CD14-positive monocyte (primary cell): ENCODE results near the gene TPK1. TPM values are rescaled to one million over a fixed set of nuclear protein-coding genes. Genes with fewer than 3 reads are reported as not detected.

Experiments used
- DNase-seq, 3 donors: peaks; one replicate each; pipeline ENCODE4 v3.0.0-alpha.2; 2011 to 2022
- H2AFZ ChIP-seq: 2 replicates; pipeline ENCODE4 v1.6.0; 2012; ENCODE audit warnings: mild to moderate bottlenecking, low read depth, low read length, inconsistent platforms; ENCODE audit not compliant: insufficient read depth, poor library complexity, severe bottlenecking
- H3K27ac ChIP-seq, 2 donors: 1 replicate in 1 of 2; 2 replicates in 1 of 2; pipeline ENCODE4 v1.5.1; 2012 to 2013; ENCODE audit warnings: low read length in 2 of 2, control low read depth in 1 of 2, inconsistent platforms in 1 of 2, low read depth in 1 of 2, mild to moderate bottlenecking in 1 of 2
- H3K27me3 ChIP-seq, 2 donors: one replicate each; pipeline versions ENCODE4 v1.6.0 to v1.6.1; 2011 to 2013; ENCODE audit warnings: low read length in 2 of 2; ENCODE audit not compliant: control insufficient read depth in 2 of 2, insufficient read depth in 2 of 2
- H3K36me3 ChIP-seq, 2 donors: replicated peaks in 1 of 2; 1 replicate in 1 of 2; 2 replicates in 1 of 2; pipeline versions ENCODE4 v1.5.1 to v1.6.1; 2012 to 2013; ENCODE audit warnings: low read length in 2 of 2, control low read depth in 1 of 2, inconsistent platforms in 1 of 2, mild to moderate bottlenecking in 1 of 2; ENCODE audit not compliant: insufficient read depth in 2 of 2, control insufficient read depth in 1 of 2
- H3K4me1 ChIP-seq, 2 donors: 1 replicate in 1 of 2; 2 replicates in 1 of 2; pipeline versions ENCODE4 v1.5.1 to v1.6.1; 2012 to 2013; ENCODE audit warnings: low read length in 2 of 2, control low read depth in 1 of 2, inconsistent platforms in 1 of 2, mild to moderate bottlenecking in 1 of 2, moderate library complexity in 1 of 2; ENCODE audit not compliant: insufficient read depth in 2 of 2, control insufficient read depth in 1 of 2
- H3K4me2 ChIP-seq: replicated peaks from 2 replicates; pipeline ENCODE3; 2012; ENCODE audit warnings: low read length, moderate library complexity, mild to moderate bottlenecking; ENCODE audit not compliant: poor library complexity, severe bottlenecking; ENCODE audit errors: extremely low read depth
- H3K4me3 ChIP-seq, 3 experiments: fragments of 200-600 bp in 1 of 3; sonication (generic) in 1 of 3; replicated peaks in 1 of 3; 1 replicate in 2 of 3; 2 replicates in 1 of 3; pipeline ENCODE4 v1.5.1; 2011 to 2013; ENCODE audit warnings: low read length in 3 of 3, mild to moderate bottlenecking in 3 of 3, control low read depth in 2 of 3, low read depth in 2 of 3, inconsistent platforms in 1 of 3, moderate library complexity in 1 of 3
- H3K79me2 ChIP-seq: 2 replicates; pipeline ENCODE4 v1.6.0; 2012; ENCODE audit warnings: mild to moderate bottlenecking, control low read depth, inconsistent platforms, low read length, moderate library complexity; ENCODE audit not compliant: insufficient read depth
- H3K9ac ChIP-seq: 2 replicates; pipeline ENCODE4 v1.6.0; 2017; ENCODE audit warnings: low read length, mild to moderate bottlenecking; ENCODE audit not compliant: insufficient read depth, poor library complexity, severe bottlenecking
- H3K9me3 ChIP-seq, 2 donors: replicated peaks in 1 of 2; 1 replicate in 1 of 2; 2 replicates in 1 of 2; pipeline versions ENCODE4 v1.5.1 to v1.6.1; 2012 to 2013; ENCODE audit warnings: low read length in 2 of 2, control low read depth in 1 of 2; ENCODE audit not compliant: control insufficient read depth in 1 of 2, insufficient read depth in 1 of 2
- H4K20me1 ChIP-seq: 2 replicates; pipeline ENCODE4 v1.6.0; 2012; ENCODE audit warnings: mild to moderate bottlenecking, low read length, control low read depth, moderate library complexity; ENCODE audit not compliant: insufficient read depth
- H3K27ac Mint-ChIP-seq, 7 donors: one replicate each; pipeline ENCODE4 v1.8.0; 2020; ENCODE audit warnings: mild to moderate bottlenecking in 7 of 7, mixed read lengths in 7 of 7, moderate library complexity in 6 of 7, inconsistent platforms in 2 of 7
- H3K27me3 Mint-ChIP-seq, 3 donors: one replicate each; pipeline ENCODE4 v1.8.0; 2021 to 2022; ENCODE audit warnings: low read depth in 3 of 3, mild to moderate bottlenecking in 3 of 3, mixed read lengths in 3 of 3, moderate library complexity in 3 of 3, inconsistent platforms in 1 of 3
- H3K36me3 Mint-ChIP-seq, 2 donors: one replicate each; pipeline ENCODE4 v1.8.0; 2020; ENCODE audit warnings: mixed read lengths in 2 of 2, inconsistent platforms in 1 of 2, mild to moderate bottlenecking in 1 of 2
- H3K4me1 Mint-ChIP-seq: one replicate; pipeline ENCODE4 v1.8.0; 2020; ENCODE audit warnings: mild to moderate bottlenecking, mixed read lengths
- H3K4me3 Mint-ChIP-seq, 2 donors: one replicate each; pipeline ENCODE4 v1.8.0; 2020; ENCODE audit warnings: mild to moderate bottlenecking in 2 of 2, mixed read lengths in 2 of 2, moderate library complexity in 1 of 2
- H3K9me3 Mint-ChIP-seq, 7 donors: one replicate each; pipeline ENCODE4 v1.8.0; 2020 to 2022; ENCODE audit warnings: mixed read lengths in 7 of 7, mild to moderate bottlenecking in 6 of 7, moderate library complexity in 6 of 7, inconsistent platforms in 2 of 7
- WGBS: methylation state at CpG from one replicate; pipeline ENCODE4 v1.1.5; 2013; ENCODE audit warnings: missing lambda C conversion rate; ENCODE audit not compliant: insufficient coverage; 5-methylcytosine and 5-hydroxymethylcytosine counted together
- intact Hi-C, 2 donors: fragments of 100-400 bp; cut with micrococcal nuclease; formaldehyde crosslinking; loops; one replicate each; pipeline versions ENCODE4 v1.15.0 to v1.15.1; 2023
- polyA plus RNA-seq, 3 donors: library from polyadenylated mRNA; depleted of rRNA in 1 of 3; unstranded in 2 of 3; stranded (reverse) in 1 of 3; fragments of 300-500 nt in 2 of 3; fragments of >200 nt in 1 of 3; fragmentation: Illumina TruSeq in 2 of 3; gene quantifications; 1 replicate in 2 of 3; 2 replicates in 1 of 3; pipeline ENCODE4 v1.2.3, GENCODE V29; 2012 to 2021
- TF ChIP-seq, protein P1 (sequence below): fragments of 200-600 bp; IDR thresholded peaks from one replicate; pipeline ENCODE4 v1.8.0; 2022; ENCODE audit warnings: antibody characterized with exemption, mild to moderate bottlenecking

TPK1 gene
- polyA plus RNA-seq, 3 donors: 18.9 to 33.8 (median 33.1) TPM

DNA sequence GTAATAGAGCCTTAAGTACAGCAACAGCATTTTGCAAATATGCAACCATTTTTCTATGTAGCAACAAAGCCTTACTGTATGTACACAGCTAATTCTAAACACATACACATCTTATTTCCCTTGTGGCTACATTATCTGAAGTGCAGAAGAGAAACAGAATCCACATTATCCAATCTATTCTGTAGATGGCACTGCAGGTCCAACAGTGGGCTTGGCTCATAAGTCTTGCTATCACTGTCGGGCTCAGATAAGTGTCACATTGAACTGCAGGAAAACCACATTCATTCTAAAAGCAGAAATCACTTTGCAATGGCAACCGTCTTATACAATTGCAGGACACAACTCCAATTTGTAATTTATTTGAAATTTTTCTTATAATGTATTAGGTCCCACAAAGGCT, 322.5 kb downstream of the TPK1 start:
- intact Hi-C loops: no loop called here
- no peak overlapping the region for H3K4me2 ChIP-seq
- Mint-ChIP-seq H3K27me3 (peaks cover 0 to 3% (median 1%) of the 10 kb centered on the region in 3 donors), H3K36me3 (no peaks in the 10 kb centered on the region), H3K9me3 (no peaks in the 10 kb centered on the region), H3K27ac (no peak overlapping the region), H3K4me3 (no peak overlapping the region), H3K4me1 (peaks cover 14% of the 10 kb centered on the region)
- peaks cover 3 to 9% of the 10 kb centered on the region in 2 donors for H3K4me1 ChIP-seq
- no peaks in the 10 kb centered on the region for H3K79me2 ChIP-seq
- DNase-seq: no peak
- H3K27me3 ChIP-seq: no peaks in the 10 kb centered on the region
- TF ChIP-seq, protein P1, sequence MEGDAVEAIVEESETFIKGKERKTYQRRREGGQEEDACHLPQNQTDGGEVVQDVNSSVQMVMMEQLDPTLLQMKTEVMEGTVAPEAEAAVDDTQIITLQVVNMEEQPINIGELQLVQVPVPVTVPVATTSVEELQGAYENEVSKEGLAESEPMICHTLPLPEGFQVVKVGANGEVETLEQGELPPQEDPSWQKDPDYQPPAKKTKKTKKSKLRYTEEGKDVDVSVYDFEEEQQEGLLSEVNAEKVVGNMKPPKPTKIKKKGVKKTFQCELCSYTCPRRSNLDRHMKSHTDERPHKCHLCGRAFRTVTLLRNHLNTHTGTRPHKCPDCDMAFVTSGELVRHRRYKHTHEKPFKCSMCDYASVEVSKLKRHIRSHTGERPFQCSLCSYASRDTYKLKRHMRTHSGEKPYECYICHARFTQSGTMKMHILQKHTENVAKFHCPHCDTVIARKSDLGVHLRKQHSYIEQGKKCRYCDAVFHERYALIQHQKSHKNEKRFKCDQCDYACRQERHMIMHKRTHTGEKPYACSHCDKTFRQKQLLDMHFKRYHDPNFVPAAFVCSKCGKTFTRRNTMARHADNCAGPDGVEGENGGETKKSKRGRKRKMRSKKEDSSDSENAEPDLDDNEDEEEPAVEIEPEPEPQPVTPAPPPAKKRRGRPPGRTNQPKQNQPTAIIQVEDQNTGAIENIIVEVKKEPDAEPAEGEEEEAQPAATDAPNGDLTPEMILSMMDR: no peak
- no peak overlapping the region for H3K4me3 ChIP-seq
- H2AFZ ChIP-seq: no peak overlapping the region
- H3K9ac ChIP-seq: no peak overlapping the region
- no peaks in the 10 kb centered on the region for H3K36me3 ChIP-seq
- no peaks in the 10 kb centered on the region for H3K9me3 ChIP-seq
- no peak overlapping the region for H3K27ac ChIP-seq
- WGBS: no CpG with 5 or more reads among the region's 2 CpGs
- H4K20me1 ChIP-seq: no peaks in the 10 kb centered on the region

DNA sequence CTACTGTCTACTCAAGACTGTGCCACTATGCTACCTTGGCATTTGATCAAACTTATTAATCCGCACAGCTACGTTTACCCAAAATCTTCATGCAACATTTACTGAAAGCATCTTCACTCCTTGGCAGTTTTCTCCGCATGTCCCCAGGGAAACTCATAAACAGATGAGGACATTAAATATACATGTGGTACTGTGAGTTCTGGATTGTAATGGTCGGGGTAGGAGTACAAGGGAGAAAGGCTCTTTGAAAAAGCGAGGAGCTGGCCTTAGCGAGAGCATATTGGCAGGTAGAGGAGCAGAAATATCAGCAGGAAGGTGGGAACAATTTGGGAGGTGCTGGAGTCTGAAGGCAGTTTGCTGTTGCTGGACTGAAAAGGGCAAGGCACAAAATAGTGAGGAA, 325.2 kb downstream of the TPK1 start:
- Mint-ChIP-seq H3K9me3 (peaks cover 0 to 5% (median 2%) of the 10 kb centered on the region in 7 donors), H3K36me3 (no peaks in the 10 kb centered on the region), H3K27me3 (peaks cover 0 to 3% (median 0%) of the 10 kb centered on the region in 3 donors), H3K4me3 (no peak overlapping the region), H3K4me1 (peaks cover 14% of the 10 kb centered on the region), H3K27ac (no peak overlapping the region)
- intact Hi-C loops: no loop called here
- TF ChIP-seq, protein P1: no peak
- Histone ChIP-seq H2AFZ (no peak overlapping the region), H3K27me3 (no peaks in the 10 kb centered on the region), H3K4me3 (no peak overlapping the region), H3K4me2 (no peak overlapping the region), H3K9me3 (peaks cover 0 to 5% of the 10 kb centered on the region in 2 donors), H3K9ac (no peak overlapping the region), H3K4me1 (peaks cover 3 to 9% of the 10 kb centered on the region in 2 donors), H3K27ac (no peak overlapping the region), H3K36me3 (no peaks in the 10 kb centered on the region), H3K79me2 (no peaks in the 10 kb centered on the region), H4K20me1 (no peaks in the 10 kb centered on the region)
- WGBS: 90% methylated on average over 4 of the region's 6 CpGs
- DNase-seq: no peak
